ENCODE measurements around the gene PHAX.

DNA sequence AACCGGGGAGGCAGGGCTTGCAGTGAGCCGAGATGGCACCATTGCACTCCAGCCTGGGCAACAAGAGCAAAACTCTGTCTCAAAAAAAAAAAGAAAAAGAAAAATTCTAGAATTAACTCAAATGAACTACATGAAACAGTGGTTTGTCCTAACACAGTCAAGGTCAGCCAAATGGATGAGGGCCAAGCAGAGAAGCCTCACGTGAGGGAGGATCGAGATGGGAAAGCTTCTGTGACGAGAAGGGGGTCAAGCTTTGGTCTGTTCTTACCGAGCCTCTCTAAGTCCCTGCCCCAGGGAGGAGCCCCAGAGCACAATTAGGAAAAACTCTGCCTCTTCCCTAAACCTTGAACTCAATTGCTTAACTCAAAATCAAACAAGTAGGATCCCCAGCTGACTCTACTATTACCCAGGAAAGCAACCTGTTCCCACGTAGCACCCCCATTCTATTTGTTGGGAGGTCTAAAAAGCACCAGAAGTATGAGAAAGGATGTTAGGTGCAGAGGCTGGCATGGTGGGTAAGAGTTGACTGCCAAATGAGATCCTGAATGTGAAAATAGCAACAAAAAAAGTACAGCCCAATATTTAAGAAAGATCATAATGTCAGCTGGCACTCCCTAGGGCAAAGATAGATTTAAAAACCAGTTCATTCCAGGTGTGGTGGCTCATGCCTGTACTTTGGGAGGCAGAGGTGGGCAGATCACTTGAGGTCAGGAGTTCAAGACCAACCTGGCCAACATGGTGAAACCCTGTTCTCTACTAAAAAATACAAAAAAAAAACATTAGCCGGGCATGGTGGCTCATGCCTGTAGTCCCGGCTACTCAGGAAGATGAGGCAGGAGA is 13.0 kb upstream of the PHAX start:
- TF ChIP-seq, protein P1, sequence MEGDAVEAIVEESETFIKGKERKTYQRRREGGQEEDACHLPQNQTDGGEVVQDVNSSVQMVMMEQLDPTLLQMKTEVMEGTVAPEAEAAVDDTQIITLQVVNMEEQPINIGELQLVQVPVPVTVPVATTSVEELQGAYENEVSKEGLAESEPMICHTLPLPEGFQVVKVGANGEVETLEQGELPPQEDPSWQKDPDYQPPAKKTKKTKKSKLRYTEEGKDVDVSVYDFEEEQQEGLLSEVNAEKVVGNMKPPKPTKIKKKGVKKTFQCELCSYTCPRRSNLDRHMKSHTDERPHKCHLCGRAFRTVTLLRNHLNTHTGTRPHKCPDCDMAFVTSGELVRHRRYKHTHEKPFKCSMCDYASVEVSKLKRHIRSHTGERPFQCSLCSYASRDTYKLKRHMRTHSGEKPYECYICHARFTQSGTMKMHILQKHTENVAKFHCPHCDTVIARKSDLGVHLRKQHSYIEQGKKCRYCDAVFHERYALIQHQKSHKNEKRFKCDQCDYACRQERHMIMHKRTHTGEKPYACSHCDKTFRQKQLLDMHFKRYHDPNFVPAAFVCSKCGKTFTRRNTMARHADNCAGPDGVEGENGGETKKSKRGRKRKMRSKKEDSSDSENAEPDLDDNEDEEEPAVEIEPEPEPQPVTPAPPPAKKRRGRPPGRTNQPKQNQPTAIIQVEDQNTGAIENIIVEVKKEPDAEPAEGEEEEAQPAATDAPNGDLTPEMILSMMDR (IDR thresholded peaks at IDR 0.05) = no peak
- TF ChIP-seq POLR2A (IDR thresholded peaks at IDR 0.05) = no peak
